GM18505 (cell line): Measurements from ENCODE around the gene QRFP.

Experiments
- ATAC-seq: cut with Tn5 transposase; IDR thresholded peaks from one replicate; pipeline ENCODE4 v1.9.1; 2021; ENCODE audit not compliant: unreplicated experiment
- POLR2A ChIP-seq: IDR thresholded peaks from 4 replicates; pipeline ENCODE4 v1.6.1; 2011; ENCODE audit warnings: borderline replicate concordance; ENCODE audit not compliant: insufficient read depth, insufficient read length; ENCODE audit errors: extremely low read depth

Gene QRFP

GRCh38 chr9:130878295-130878694 is 18.3 kb downstream of the QRFP start:
- no peak for ATAC-seq
- TF ChIP-seq POLR2A: no peak

- no peak for TF ChIP-seq POLR2A
- ATAC-seq: no peak
Measured at GRCh38 chr9:130877300-130877699, 19.3 kb downstream of the QRFP start.

- no peak for TF ChIP-seq POLR2A
- no peak for ATAC-seq
Measured at GRCh38 chr9:130874783-130875182, 21.8 kb downstream of the QRFP start.

- ATAC-seq: no peak
- no peak for TF ChIP-seq POLR2A
Measured at GRCh38 chr9:130873966-130874365, 22.6 kb downstream of the QRFP start.

GRCh38 chr9:130872912-130873503 is 23.6 kb downstream of the QRFP start:
- no peak for ATAC-seq
- no peak for TF ChIP-seq POLR2A

GRCh38 chr9:130872508-130872907 is 24.1 kb downstream of the QRFP start:
- no peak for TF ChIP-seq POLR2A
- ATAC-seq: no peak

- ATAC-seq: no peak
- TF ChIP-seq POLR2A: no peak
Measured at GRCh38 chr9:130872093-130872492, 24.5 kb downstream of the QRFP start.

GRCh38 chr9:130871395-130872062 is 25.1 kb downstream of the QRFP start:
- TF ChIP-seq POLR2A: no peak
- ATAC-seq: no peak

GRCh38 chr9:130870491-130871381 is 25.9 kb downstream of the QRFP start:
- no peak for ATAC-seq
- TF ChIP-seq POLR2A: no peak

- ATAC-seq: no peak
- TF ChIP-seq POLR2A: no peak
Measured at GRCh38 chr9:130869250-130869649, 27.4 kb downstream of the QRFP start.

GRCh38 chr9:130868230-130868629 is 28.4 kb downstream of the QRFP start:
- no peak for TF ChIP-seq POLR2A
- ATAC-seq: no peak

- TF ChIP-seq POLR2A: no peak
- ATAC-seq: no peak
Measured at GRCh38 chr9:130867556-130867955, 29.1 kb downstream of the QRFP start.

GRCh38 chr9:130866474-130866965 is 30.1 kb downstream of the QRFP start:
- ATAC-seq: no peak
- no peak for TF ChIP-seq POLR2A

GRCh38 chr9:130865921-130866320 is 30.7 kb downstream of the QRFP start:
- no peak for TF ChIP-seq POLR2A
- no peak for ATAC-seq

GRCh38 chr9:130864541-130864940 is 32.1 kb downstream of the QRFP start:
- TF ChIP-seq POLR2A: no peak
- ATAC-seq: no peak

- no peak for ATAC-seq
- TF ChIP-seq POLR2A: no peak
Measured at GRCh38 chr9:130862747-130863146, 33.9 kb downstream of the QRFP start.
